Glutamatergic neuron (in vitro differentiated cells): ENCODE data around the gene DOK1. TPM values are rescaled to one million over a fixed set of nuclear protein-coding genes. Genes with fewer than 3 reads are reported as not detected.
A peak's percentile ranks its signal among the peaks of the same experiment; 100 is the strongest.

Experiments
- DNase-seq: peaks from one replicate; pipeline ENCODE4 v3.0.0; 2022
- H3K27ac Mint-ChIP-seq: one replicate; pipeline ENCODE4 v1.8.0; 2020; ENCODE audit warnings: mild to moderate bottlenecking, mixed read lengths, inconsistent platforms; ENCODE audit not compliant: unreplicated experiment
- H3K27me3 Mint-ChIP-seq: one replicate; pipeline ENCODE4 v1.8.0; 2020; ENCODE audit warnings: mild to moderate bottlenecking, moderate library complexity, mixed read lengths, inconsistent platforms; ENCODE audit not compliant: unreplicated experiment
- H3K36me3 Mint-ChIP-seq: one replicate; pipeline ENCODE4 v1.8.0; 2020; ENCODE audit warnings: mild to moderate bottlenecking, mixed read lengths, inconsistent platforms; ENCODE audit not compliant: unreplicated experiment
- H3K4me1 Mint-ChIP-seq: one replicate; pipeline ENCODE4 v1.8.0; 2020; ENCODE audit warnings: mild to moderate bottlenecking, low read depth, mixed read lengths, inconsistent platforms; ENCODE audit not compliant: unreplicated experiment
- H3K4me3 Mint-ChIP-seq: one replicate; pipeline ENCODE4 v1.8.0; 2020; ENCODE audit warnings: mild to moderate bottlenecking, mixed read lengths, inconsistent platforms; ENCODE audit not compliant: unreplicated experiment
- H3K9me3 Mint-ChIP-seq: one replicate; pipeline ENCODE4 v1.8.0; 2020; ENCODE audit warnings: mild to moderate bottlenecking, moderate library complexity, mixed read lengths, inconsistent platforms; ENCODE audit not compliant: unreplicated experiment
- CTCF ChIP-seq: fragments of 200-600 bp; sonication (generic); IDR thresholded peaks from one replicate; pipeline ENCODE4 v1.5.0; 2021; ENCODE audit not compliant: partially characterized antibody, unreplicated experiment
- total RNA-seq: library from RNA; stranded (reverse); fragmentation: NEBNext Ultra II Directional; extraction: Animal tissue kit (Norgen Biotek cat#: 25700); gene quantifications from one replicate; pipeline ENCODE4 v1.2.1, GENCODE V29; 2021; ENCODE audit not compliant: unreplicated experiment

DOK1 gene
- total RNA-seq, 1 donor from 2014 or later, result 14.0 TPM

- DNase-seq, result peak; percentile 63
- H3K36me3 Mint-ChIP-seq, result peaks cover 9% of the 10 kb centered on the region
- no peak overlapping the region for H3K27ac Mint-ChIP-seq
- TF ChIP-seq CTCF, result no peak
- peaks cover 24% of the 10 kb centered on the region for H3K4me1 Mint-ChIP-seq
- H3K9me3 Mint-ChIP-seq, result peaks cover 14% of the 10 kb centered on the region
- H3K27me3 Mint-ChIP-seq, result peaks cover 32% of the 10 kb centered on the region
- H3K4me3 Mint-ChIP-seq, result peak overlapping the region; percentile 92
Observed at GRCh38 chr2:74554820-74555531, 456 bp downstream of the DOK1 start.

DNA sequence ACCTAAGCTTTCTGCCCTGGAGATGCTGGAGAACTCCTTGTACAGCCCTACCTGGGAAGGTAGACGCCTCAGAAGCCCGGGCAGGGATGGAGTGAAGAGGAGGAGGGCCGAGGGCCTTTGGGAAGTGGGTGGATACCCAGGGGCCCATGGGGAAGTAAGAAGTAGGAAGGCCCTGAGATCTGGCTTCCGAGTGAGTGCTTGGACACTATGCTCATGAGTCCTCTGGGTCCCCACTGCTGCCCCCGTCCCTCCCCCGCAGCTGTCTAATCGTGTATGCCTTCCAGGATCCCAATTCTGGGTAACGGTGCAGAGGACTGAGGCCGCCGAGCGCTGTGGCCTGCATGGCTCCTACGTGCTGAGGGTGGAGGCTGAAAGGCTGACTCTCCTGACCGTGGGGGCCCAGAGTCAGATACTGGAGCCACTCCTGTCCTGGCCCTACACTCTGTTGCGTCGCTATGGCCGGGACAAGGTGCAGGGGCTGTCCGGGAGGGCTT, 1.1 kb downstream of the DOK1 start:
- DNase-seq, result no peak
- peaks cover 14% of the 10 kb centered on the region for H3K9me3 Mint-ChIP-seq
- H3K4me1 Mint-ChIP-seq, result peaks cover 17% of the 10 kb centered on the region
- no peak overlapping the region for H3K27ac Mint-ChIP-seq
- peaks cover 9% of the 10 kb centered on the region for H3K36me3 Mint-ChIP-seq
- TF ChIP-seq CTCF, result no peak
- peak overlapping the region; percentile 92 for H3K4me3 Mint-ChIP-seq
- peaks cover 28% of the 10 kb centered on the region for H3K27me3 Mint-ChIP-seq

DNA sequence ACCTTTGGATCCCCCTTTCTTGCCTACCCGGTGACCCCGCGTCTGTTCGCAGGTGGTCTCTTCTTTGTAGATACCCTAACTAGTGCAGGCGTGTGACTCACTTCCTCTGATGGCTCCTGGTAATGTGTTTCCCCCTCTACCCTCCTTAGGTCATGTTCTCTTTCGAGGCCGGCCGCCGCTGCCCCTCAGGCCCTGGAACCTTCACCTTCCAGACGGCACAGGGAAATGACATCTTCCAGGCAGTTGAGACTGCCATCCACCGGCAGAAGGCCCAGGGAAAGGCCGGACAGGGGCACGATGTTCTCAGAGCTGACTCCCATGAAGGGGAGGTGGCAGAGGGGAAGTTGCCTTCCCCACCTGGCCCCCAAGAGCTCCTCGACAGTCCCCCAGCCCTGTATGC, 1.6 kb downstream of the DOK1 start:
- DNase-seq, result no peak
- H3K4me1 Mint-ChIP-seq, result peaks cover 14% of the 10 kb centered on the region
- peaks cover 9% of the 10 kb centered on the region for H3K36me3 Mint-ChIP-seq
- H3K27ac Mint-ChIP-seq, result no peak overlapping the region
- peaks cover 26% of the 10 kb centered on the region for H3K27me3 Mint-ChIP-seq
- H3K9me3 Mint-ChIP-seq, result peaks cover 14% of the 10 kb centered on the region
- H3K4me3 Mint-ChIP-seq, result no peak overlapping the region
- TF ChIP-seq CTCF, result no peak

GRCh38 chr2:74556831-74557370, 2.4 kb downstream of the DOK1 start:
- H3K9me3 Mint-ChIP-seq, result peaks cover 9% of the 10 kb centered on the region
- no peak overlapping the region for H3K4me3 Mint-ChIP-seq
- H3K4me1 Mint-ChIP-seq, result peaks cover 8% of the 10 kb centered on the region
- no peak for DNase-seq
- H3K27me3 Mint-ChIP-seq, result peaks cover 23% of the 10 kb centered on the region
- TF ChIP-seq CTCF, result no peak
- H3K27ac Mint-ChIP-seq, result no peak overlapping the region
- H3K36me3 Mint-ChIP-seq, result peaks cover 2% of the 10 kb centered on the region
